ENCODE data around the gene REX1BD.

REX1BD gene

GRCh38 chr19:18637673-18638630 is 49.4 kb downstream of the REX1BD start:
- H3K4me1 ChIP-seq, result no peaks in the 10 kb centered on the region

GRCh38 chr19:18639706-18640243 is 51.2 kb downstream of the REX1BD start:
- H3K36me3 ChIP-seq, result no peaks in the 10 kb centered on the region
- DNase-seq, result no peak
- no peaks in the 10 kb centered on the region for H3K27me3 ChIP-seq
- no peak for TF ChIP-seq CTCF (IDR thresholded peaks at IDR 0.05; ENCODE audit: low read depth, low read length)
- no peaks in the 10 kb centered on the region for H3K4me1 ChIP-seq
- no peak overlapping the region for H3K4me3 ChIP-seq (ENCODE audit: low read depth, low read length)
- peaks cover 6% of the 10 kb centered on the region for H3K9me3 ChIP-seq

More at GRCh38 chr19:18637673-18638630, 49.4 kb downstream of the REX1BD start:
- no peak for TF ChIP-seq CTCF (IDR thresholded peaks at IDR 0.05; ENCODE audit: low read depth, low read length)
- DNase-seq, result no peak
- H3K27me3 ChIP-seq, result no peaks in the 10 kb centered on the region
- no peaks in the 10 kb centered on the region for H3K36me3 ChIP-seq
- peak overlapping the region; percentile 79 for H3K4me3 ChIP-seq (ENCODE audit: low read depth, low read length)
- no peaks in the 10 kb centered on the region for H3K9me3 ChIP-seq

Measured in BE2C (cell line).